ENCODE measurements around the gene PRKCB.
"Not testable (repeated sequence)": the region's sequence is repeated elsewhere in the genome, so short reads cannot be mapped to it uniquely, and the experiment has no call there.

PRKCB gene

GRCh38 chr16:24105471-24105870 is 269.7 kb downstream of the PRKCB start:
- H3K36me3 ChIP-seq (ENCODE audit: control insufficient read depth in 2 of 2, insufficient read depth in 1 of 2, low read length in 2 of 2); H3K4me1 ChIP-seq (ENCODE audit: control insufficient read depth, insufficient read depth, low read length); POLR2A ChIA-PET; H3K27ac ChIP-seq (ENCODE audit: extremely low read depth, low read depth, low read length); H3K9me3 ChIP-seq (ENCODE audit: control insufficient read depth, insufficient read depth, low read depth, low read length); H3K4me3 ChIP-seq (ENCODE audit: low read depth, low read length): not testable (repeated sequence)
- CTCF ChIA-PET = interaction anchor here (0.9 kb wide), 1 partner anchor 35 kb away, joined by 5 read pairs; no protein-coding TSS in a partner anchor
- TF ChIP-seq ZNF146 (tag by site-specific recombination; IDR thresholded peaks at IDR 0.05) = peak; percentile 97

DNA sequence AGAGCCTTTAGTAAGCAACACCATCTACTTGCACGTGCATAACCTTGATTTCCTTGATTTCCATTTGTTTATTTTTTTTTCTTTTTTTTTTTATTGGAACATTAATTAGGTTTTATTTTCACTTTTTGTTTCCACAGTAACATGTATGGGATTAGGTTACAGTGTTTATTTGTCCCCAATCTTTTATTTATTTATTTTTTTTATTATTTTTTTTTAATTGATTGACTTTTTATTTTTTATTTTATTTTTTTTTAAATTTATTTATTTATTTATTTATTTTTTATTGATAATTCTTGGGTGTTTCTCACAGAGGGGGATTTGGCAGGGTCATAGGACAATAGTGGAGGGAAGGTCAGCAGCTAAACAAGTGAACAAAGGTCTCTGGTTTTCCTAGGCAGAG is 272.3 kb downstream of the PRKCB start:
- CTCF ChIA-PET; H3K36me3 ChIP-seq (ENCODE audit: control insufficient read depth in 2 of 2, insufficient read depth in 1 of 2, low read length in 2 of 2); H3K4me1 ChIP-seq (ENCODE audit: control insufficient read depth, insufficient read depth, low read length); H3K9me3 ChIP-seq (ENCODE audit: control insufficient read depth, insufficient read depth, low read depth, low read length); H3K4me3 ChIP-seq (ENCODE audit: low read depth, low read length); H3K27ac ChIP-seq (ENCODE audit: extremely low read depth, low read depth, low read length); POLR2A ChIA-PET: not testable (repeated sequence)

- Histone ChIP-seq H3K36me3 (ENCODE audit: control insufficient read depth in 2 of 2, insufficient read depth in 1 of 2, low read length in 2 of 2) (no peaks in the 10 kb centered on the region), H3K4me3 (ENCODE audit: low read depth, low read length) (no peak overlapping the region), H3K27ac (ENCODE audit: extremely low read depth, low read depth, low read length) (no peak overlapping the region), H3K9me3 (ENCODE audit: control insufficient read depth, insufficient read depth, low read depth, low read length) (no peaks in the 10 kb centered on the region), H3K4me1 (ENCODE audit: control insufficient read depth, insufficient read depth, low read length) (0 out of 2 replicates have a peak, but pooled peaks cover 4% of the 10 kb centered on the region)
- TF ChIP-seq ZFP41 (tag by site-specific recombination; IDR thresholded peaks at IDR 0.05; ENCODE audit: borderline replicate concordance) = no peak
- TF ChIP-seq SP2 (tag by site-specific recombination; IDR thresholded peaks at IDR 0.05) = no peak
- TF ChIP-seq ZNF624 (tag by site-specific recombination; IDR thresholded peaks at IDR 0.05) = no peak
- no peak for TF ChIP-seq ZNF24 (tag by site-specific recombination; IDR thresholded peaks at IDR 0.05)
- TF ChIP-seq ZBTB21 (tag by site-specific recombination; IDR thresholded peaks at IDR 0.05) = no peak
- no peak for TF ChIP-seq AEBP2 (tag by site-specific recombination; IDR thresholded peaks at IDR 0.05; ENCODE audit: borderline replicate concordance)
- CTCF ChIA-PET = interaction anchor here (1.1 to 1.5 kb wide), 2 partner anchors 10 to 41 kb away, joined by 3 to 5 read pairs; no protein-coding TSS in a partner anchor
- POLR2A ChIA-PET = no interaction called here
Observed at GRCh38 chr16:24111724-24112302, 276.0 kb downstream of the PRKCB start.

DNA sequence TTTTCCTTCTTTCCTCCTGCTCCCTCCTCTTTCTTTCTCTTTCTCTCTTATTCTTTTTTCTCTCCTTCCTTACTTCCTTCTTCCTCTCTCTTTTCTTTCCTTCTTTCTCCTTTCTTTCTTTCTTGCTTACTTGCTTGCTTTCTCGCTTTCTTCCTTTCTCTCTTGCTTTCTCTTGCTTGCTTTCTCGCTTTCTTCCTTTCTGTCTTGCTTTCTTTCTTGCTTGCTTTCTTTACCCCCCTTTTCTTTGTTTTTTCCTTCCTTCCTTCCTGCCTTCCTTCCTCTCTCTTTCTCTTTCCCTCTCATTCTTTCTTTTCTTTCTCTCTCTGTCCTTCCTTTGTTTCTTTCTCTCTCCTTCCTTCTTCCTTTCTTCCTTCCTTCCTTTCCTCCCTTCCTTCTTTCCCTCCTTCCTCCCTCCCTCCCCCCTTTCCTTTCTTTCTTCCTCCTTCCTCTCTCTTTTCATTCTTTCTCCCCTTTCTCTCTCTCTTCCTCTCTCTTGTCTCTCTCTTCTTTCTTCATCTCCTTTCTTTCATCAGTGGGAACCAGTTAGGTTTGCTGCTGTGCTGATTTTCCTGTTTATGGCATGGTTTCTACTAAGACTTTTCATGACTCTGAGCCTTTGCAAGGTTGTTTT is 277.4 kb downstream of the PRKCB start:
- Histone ChIP-seq H3K27ac (ENCODE audit: extremely low read depth, low read depth, low read length) (no peak overlapping the region), H3K36me3 (ENCODE audit: control insufficient read depth in 2 of 2, insufficient read depth in 1 of 2, low read length in 2 of 2) (no peaks in the 10 kb centered on the region), H3K4me3 (ENCODE audit: low read depth, low read length) (no peak overlapping the region), H3K9me3 (ENCODE audit: control insufficient read depth, insufficient read depth, low read depth, low read length) (no peaks in the 10 kb centered on the region), H3K4me1 (ENCODE audit: control insufficient read depth, insufficient read depth, low read length) (peaks cover 7% of the 10 kb centered on the region; the same call in 1 of the 2 replicates)
- TF ChIP-seq CTCF (tag by site-specific recombination; IDR thresholded peaks at IDR 0.05) = no peak
- peak; percentile 67 for TF ChIP-seq ZNF596 (tag by site-specific recombination; IDR thresholded peaks at IDR 0.05)
- TF ChIP-seq PRDM1 (tag by site-specific recombination; IDR thresholded peaks at IDR 0.05) = peak; percentile 100
- peak; percentile 90 for TF ChIP-seq ZNF366 (tag by site-specific recombination; conservative IDR thresholded peaks at IDR 0.05)
- TF ChIP-seq, protein P1, sequence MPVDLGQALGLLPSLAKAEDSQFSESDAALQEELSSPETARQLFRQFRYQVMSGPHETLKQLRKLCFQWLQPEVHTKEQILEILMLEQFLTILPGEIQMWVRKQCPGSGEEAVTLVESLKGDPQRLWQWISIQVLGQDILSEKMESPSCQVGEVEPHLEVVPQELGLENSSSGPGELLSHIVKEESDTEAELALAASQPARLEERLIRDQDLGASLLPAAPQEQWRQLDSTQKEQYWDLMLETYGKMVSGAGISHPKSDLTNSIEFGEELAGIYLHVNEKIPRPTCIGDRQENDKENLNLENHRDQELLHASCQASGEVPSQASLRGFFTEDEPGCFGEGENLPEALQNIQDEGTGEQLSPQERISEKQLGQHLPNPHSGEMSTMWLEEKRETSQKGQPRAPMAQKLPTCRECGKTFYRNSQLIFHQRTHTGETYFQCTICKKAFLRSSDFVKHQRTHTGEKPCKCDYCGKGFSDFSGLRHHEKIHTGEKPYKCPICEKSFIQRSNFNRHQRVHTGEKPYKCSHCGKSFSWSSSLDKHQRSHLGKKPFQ (tag by site-specific recombination; IDR thresholded peaks at IDR 0.05) = no peak
- POLR2A ChIA-PET = no interaction called here
- CTCF ChIA-PET = no interaction called here

Data from HEK293 (cell line).